CD4-positive, alpha-beta T cell treated with Interleukin-17A for 1 hour (primary cell): ENCODE data around the gene CEP72.
"Not testable (repeated sequence)": the region's sequence is repeated elsewhere in the genome, so short reads cannot be mapped to it uniquely, and the experiment has no call there.

Experiments
- DNase-seq: peaks from one replicate; pipeline ENCODE4 v3.0.0-alpha.2; 2020

Gene CEP72

GRCh38 chr5:686936-687335, 74.8 kb downstream of the CEP72 start:
- DNase-seq: not testable (repeated sequence)

DNA sequence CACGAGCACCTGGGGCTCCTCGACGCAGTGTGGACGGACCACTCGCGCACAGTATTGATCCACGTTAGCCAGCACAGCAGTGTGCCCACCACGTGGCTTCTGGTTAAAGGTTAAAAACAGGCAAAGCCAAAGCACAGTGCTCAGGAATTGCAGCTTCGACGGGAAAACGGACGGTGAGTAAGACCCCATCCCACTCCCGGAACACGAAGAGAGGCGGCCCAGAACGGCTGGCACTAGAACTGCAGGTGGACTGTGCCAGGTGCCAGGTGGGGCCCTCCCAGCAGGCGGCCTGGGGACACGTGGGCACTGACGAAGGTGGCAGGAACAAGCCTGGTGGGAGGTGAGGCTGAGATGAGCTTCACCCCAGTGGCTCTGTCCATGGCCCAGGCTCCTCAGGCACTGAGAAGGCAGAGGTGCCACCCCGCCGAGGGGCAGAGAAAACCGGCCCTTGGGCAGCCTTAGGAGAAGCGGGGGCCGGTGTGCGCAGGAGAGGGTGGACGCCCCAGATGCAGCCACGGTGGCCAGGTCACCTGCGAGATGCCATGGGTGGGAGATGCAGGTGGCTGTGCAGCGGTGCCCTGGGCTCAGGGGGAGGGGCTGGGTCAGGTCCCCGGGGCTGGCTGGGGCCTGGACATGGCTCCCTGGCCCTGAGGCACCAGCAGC, 76.3 kb downstream of the CEP72 start:
- not testable (repeated sequence) for DNase-seq

DNA sequence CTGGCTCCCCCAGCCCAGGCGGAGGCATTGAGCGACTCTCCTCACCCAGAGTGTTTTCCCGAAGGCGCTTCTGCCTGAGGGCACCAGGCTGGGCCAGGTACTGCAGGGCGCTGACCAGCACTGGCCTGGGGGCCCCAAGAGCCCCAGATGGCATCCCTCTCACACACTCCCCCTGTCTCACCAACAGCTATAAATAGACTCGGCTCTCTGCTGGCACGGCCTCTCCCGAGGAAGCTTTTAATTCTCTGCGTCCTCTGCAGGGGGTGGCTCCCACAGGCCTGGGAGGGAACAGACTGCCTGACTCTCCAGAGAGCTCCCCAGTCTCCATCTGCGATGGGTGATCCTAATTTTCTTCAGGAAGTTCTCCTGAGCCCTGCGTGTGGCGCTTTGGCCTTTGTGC, 78.2 kb downstream of the CEP72 start:
- DNase-seq: not testable (repeated sequence)

GRCh38 chr5:691049-691448, 78.9 kb downstream of the CEP72 start:
- not testable (repeated sequence) for DNase-seq

GRCh38 chr5:691817-692528, 79.8 kb downstream of the CEP72 start:
- no peak for DNase-seq

GRCh38 chr5:692529-693041, 80.4 kb downstream of the CEP72 start:
- peak; percentile 53 for DNase-seq

GRCh38 chr5:693271-694041, 81.3 kb downstream of the CEP72 start, which contains the start of gene TPPP:
Gene TPPP, minus strand, starts transcription at chr5:693352. Its CDS starts 15,292 bp downstream, at chr5:678060.
- DNase-seq: peak; percentile 83

GRCh38 chr5:694042-694431, 81.9 kb downstream of the CEP72 start:
- DNase-seq: not testable (repeated sequence)

DNA sequence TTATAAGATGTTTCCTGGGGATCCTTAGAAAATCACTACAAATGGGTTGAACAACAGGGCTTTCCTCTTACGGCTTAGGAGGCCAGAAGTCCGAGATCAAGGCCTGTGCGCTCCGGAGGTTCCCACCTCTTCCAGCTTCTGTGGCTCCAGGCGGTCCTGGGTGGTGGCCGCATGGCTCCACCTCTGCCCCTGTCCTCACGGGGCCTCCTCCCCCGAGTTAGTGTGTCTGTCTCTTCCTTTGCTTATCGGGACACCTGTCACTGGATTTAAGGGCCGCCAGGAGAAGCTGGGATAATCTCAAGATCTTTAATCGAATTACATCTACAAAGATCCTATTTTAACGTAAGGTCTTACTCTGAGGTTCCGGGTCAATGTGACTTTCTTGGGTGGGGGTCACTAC, 83.3 kb downstream of the CEP72 start:
- not testable (repeated sequence) for DNase-seq

DNA sequence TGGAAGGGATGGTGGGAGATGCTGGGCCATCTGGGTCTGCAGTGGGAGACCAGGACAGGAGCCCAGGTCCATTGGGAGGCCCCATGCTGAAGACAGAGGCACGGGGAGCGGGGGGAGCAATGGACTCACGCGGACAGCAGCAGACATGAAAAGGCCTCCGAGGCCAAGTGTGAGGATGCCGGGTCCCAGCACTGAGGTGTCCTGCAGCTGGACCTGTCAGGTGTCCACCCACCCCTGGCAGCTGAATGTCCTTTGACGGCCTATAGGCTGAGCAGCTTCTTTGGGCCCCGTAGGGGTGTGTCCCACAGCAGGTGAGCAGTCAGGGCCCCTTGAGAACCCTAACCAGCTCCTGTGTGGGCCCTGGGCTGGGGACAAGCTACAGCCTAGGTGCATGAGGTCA, 84.1 kb downstream of the CEP72 start:
- not testable (repeated sequence) for DNase-seq

DNA sequence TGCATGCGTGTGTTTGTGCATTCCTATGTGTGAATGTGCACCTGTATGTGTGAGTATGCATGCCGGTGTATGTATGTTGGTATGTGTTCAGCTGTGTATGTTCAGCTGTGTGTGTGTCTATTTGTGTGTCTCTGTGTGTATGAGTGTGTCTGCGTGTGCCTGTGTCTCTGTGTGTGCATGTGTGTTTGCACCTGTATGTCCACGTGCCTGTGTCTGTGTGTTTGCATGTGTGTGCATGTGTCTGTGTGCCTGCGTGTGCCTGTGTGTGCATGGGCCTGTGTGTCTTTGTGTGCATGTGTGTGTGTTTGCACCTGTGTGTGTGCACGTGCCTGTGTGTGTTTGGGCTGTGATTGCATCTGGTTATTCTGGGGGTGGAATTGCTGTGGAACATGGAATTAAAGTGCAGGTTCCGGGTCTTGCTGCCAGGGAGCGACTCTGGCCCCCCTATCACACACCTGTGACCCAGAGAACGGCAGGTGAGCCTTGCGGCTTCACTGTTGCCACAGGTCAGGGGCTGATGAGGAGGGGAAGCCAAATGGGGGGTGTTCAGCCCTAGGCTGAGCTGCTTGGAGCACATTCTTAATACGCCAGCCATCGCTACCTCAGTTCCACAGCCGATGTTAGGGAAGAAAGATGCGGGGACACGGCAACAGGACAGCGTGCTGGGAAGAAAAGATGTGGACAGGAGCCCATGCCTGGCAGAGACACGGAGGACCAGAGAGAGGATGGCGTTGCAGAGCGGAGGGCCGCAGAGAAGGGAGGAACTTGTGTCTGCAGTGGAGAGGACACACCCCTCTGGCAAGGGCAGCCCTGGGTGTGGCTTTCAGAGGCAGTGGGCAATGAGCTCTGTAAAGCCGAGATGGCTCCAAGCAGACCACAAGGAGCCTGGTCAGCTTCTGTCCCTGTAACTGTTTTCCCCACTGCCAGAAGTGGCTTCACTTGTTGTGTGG, 84.9 kb downstream of the CEP72 start:
- DNase-seq: not testable (repeated sequence)
